Mesangial cell (primary cell): ENCODE results near the gene CCDC201. TPM values are rescaled to one million over a fixed set of nuclear protein-coding genes. Genes with fewer than 3 reads are reported as not detected.

Source experiments
- total RNA-seq: library from RNA; depleted of rRNA; stranded (reverse); fragments of >200 nt; gene quantifications from 2 replicates; pipeline ENCODE4 v1.2.3, GENCODE V29; 2015

Gene CCDC201
- total RNA-seq, result not detected in 2 replicates

GRCh38 chr7:45873035-45873354 is at the start of gene CCDC201:
CCDC201 (minus strand) TSS chr7:45873082; CDS start chr7:45873007, 75 bp downstream.

GRCh38 chr7:45920502-45921380 is 47.9 kb upstream of the CCDC201 start, which contains the start of gene IGFBP3:
IGFBP3 (minus strand) TSS chr7:45921272; CDS start chr7:45921140, 132 bp downstream.

GRCh38 chr7:45888185-45888992 is 15.5 kb upstream of the CCDC201 start, which contains the start of gene IGFBP1:
IGFBP1 (plus strand) TSS chr7:45888488; CDS start chr7:45888653, 165 bp downstream.

Other genes starting within 250 kb of the CCDC201 start
- gene IGFBP1, start 15.4 kb upstream of the CCDC201 start, total RNA-seq, result 0.89 and 6.7 TPM in 2 replicates
- 56.2 and 173 TPM in 2 replicates for gene IGFBP3, start 48.2 kb upstream of the CCDC201 start, total RNA-seq